Right lobe of liver (tissue), 6 donors: ENCODE measurements around the gene NFATC1. TPM values are rescaled to one million over a fixed set of nuclear protein-coding genes. Genes with fewer than 3 reads are reported as not detected.

Experiments
- ATAC-seq, 4 donors: fragments of 200-7000 bp; cut with Tn5 transposase; one replicate each; pipeline ENCODE4 v1.9.1; 2020; ENCODE audit warnings: mild to moderate bottlenecking in 4 of 4, moderate library complexity in 4 of 4
- DNase-seq, 3 donors: peaks; one replicate each; pipeline ENCODE4 v3.0.0-alpha.2; 2020
- H3K27ac ChIP-seq, 3 donors: fragments of 200-600 bp; one replicate each; pipeline ENCODE4 v1.8.0; 2022
- H3K27me3 ChIP-seq, 2 donors: fragments of 200-600 bp; one replicate each; pipeline ENCODE4 v1.8.0; 2022
- H3K36me3 ChIP-seq, 4 donors: fragments of 200-600 bp; sonication (generic) in 1 of 4; one replicate each; pipeline versions ENCODE4 v1.5.1 to v1.8.0; 2017 to 2022; ENCODE audit warnings: control low read depth in 1 of 4
- H3K4me1 ChIP-seq, 4 donors: fragments of 200-600 bp; sonication (generic) in 1 of 4; one replicate each; pipeline versions ENCODE4 v1.5.1 to v1.8.0; 2017 to 2022; ENCODE audit warnings: control low read depth in 1 of 4
- H3K4me3 ChIP-seq, 3 donors: fragments of 200-600 bp; one replicate each; pipeline ENCODE4 v1.8.0; 2022
- H3K9me3 ChIP-seq, 4 donors: fragments of 200-600 bp; sonication (generic) in 1 of 4; one replicate each; pipeline versions ENCODE4 v1.5.1 to v1.8.0; 2017 to 2022; ENCODE audit warnings: control low read depth in 1 of 4
- CTCF ChIP-seq, 4 donors: fragments of 200-600 bp in 3 of 4; fragments of 450-650 bp in 1 of 4; IDR thresholded peaks; one replicate each; pipeline versions ENCODE4 v1.5.1 to v1.8.0; 2016 to 2022; ENCODE audit warnings: antibody characterized with exemption in 4 of 4, mild to moderate bottlenecking in 2 of 4
- POLR2A ChIP-seq: fragments of 450-650 bp; IDR thresholded peaks from one replicate; pipeline ENCODE4 v1.6.1; 2017; ENCODE audit warnings: antibody characterized with exemption, mild to moderate bottlenecking
- WGBS: methylation state at CpG from one replicate; pipeline ENCODE4 v1.1.6; 2018; ENCODE audit warnings: low coverage, low lambda C conversion rate; ENCODE audit not compliant: insufficient coverage; ENCODE audit errors: missing lambda C conversion rate; 5-methylcytosine and 5-hydroxymethylcytosine counted together
- intact Hi-C, 2 donors: fragments of 100-400 bp; cut with DNase I; formaldehyde crosslinking; loops; one replicate each; pipeline versions ENCODE4 v1.11.2 to v1.14.1; 2022
- total RNA-seq, 6 experiments: library from RNA; depleted of rRNA in 2 of 6; stranded (reverse); fragments of >200 nt in 2 of 6; fragmentation: NEBNext Ultra II Directional in 3 of 6; extraction: Animal tissue kit (Norgen Biotek cat#: 25700) in 3 of 6; gene quantifications; one replicate each; pipeline versions ENCODE4 v1.1.0 to v1.2.4, GENCODE V29; 2016 to 2023
- donor health status: DM: no; HTN: yes; CAD: no.
- donor health status: DM: no; HTN: no; CAD: no.
- donor health status: DM: no; HTN: no; CAD: no.
- donor health status: DM: no; HTN: yes; CAD: no.
- donor health status: DM: no; HTN: yes; CAD: no.

Gene NFATC1
- total RNA-seq, 6 experiments from 2014 or later, result 1.00 to 4.3 (median 2.9) TPM

GRCh38 chr18:79360933-79361332 is 34.8 kb upstream of the NFATC1 start:
- H3K4me3 ChIP-seq, result no peak overlapping the region
- H3K27ac ChIP-seq, result no peak overlapping the region
- ATAC-seq (no peak), DNase-seq (no peak)
- H3K4me1 ChIP-seq, result no peaks in the 10 kb centered on the region
- H3K36me3 ChIP-seq, result peaks cover 0 to 10% (median 5%) of the 10 kb centered on the region in 4 donors
- TF ChIP-seq CTCF (IDR thresholded peaks at IDR 0.05), result no peak
- TF ChIP-seq POLR2A, result no peak
- H3K9me3 ChIP-seq, result no peaks in the 10 kb centered on the region
- no peaks in the 10 kb centered on the region for H3K27me3 ChIP-seq
- WGBS, result 92% methylated on average over 10 of the region's 12 CpGs
- intact Hi-C loops, result no loop called here

GRCh38 chr18:79361766-79362522 is 33.8 kb upstream of the NFATC1 start:
- Histone ChIP-seq H3K27me3 (no peaks in the 10 kb centered on the region), H3K27ac (no peak overlapping the region), H3K9me3 (no peaks in the 10 kb centered on the region), H3K4me3 (no peak overlapping the region), H3K36me3 (peaks cover 0 to 10% (median 5%) of the 10 kb centered on the region in 4 donors), H3K4me1 (no peaks in the 10 kb centered on the region)
- TF ChIP-seq CTCF (IDR thresholded peaks at IDR 0.05) (no peak), POLR2A (no peak)
- WGBS, result 84% methylated on average over 12 of the region's 20 CpGs
- ATAC-seq, result no peak
- no peak for DNase-seq
- intact Hi-C loops, result no loop called here

- Histone ChIP-seq H3K4me3 (no peak overlapping the region), H3K4me1 (no peaks in the 10 kb centered on the region), H3K27me3 (no peaks in the 10 kb centered on the region), H3K36me3 (peaks cover 0 to 3% (median under 1%) of the 10 kb centered on the region in 4 donors), H3K27ac (no peak overlapping the region), H3K9me3 (no peaks in the 10 kb centered on the region)
- no peak for TF ChIP-seq CTCF (IDR thresholded peaks at IDR 0.05)
- no peak for TF ChIP-seq POLR2A
- ATAC-seq, result no peak
- no peak for DNase-seq
- intact Hi-C loops, result no loop called here
- 96% methylated on average over 13 of the region's 13 CpGs for WGBS
These were observed 30.0 kb upstream of the NFATC1 start for GRCh38 chr18:79365701-79366100.

GRCh38 chr18:79366177-79367094 is 29.3 kb upstream of the NFATC1 start:
- TF ChIP-seq CTCF (IDR thresholded peaks at IDR 0.05) (no peak), POLR2A (no peak)
- no peak for ATAC-seq
- no peaks in the 10 kb centered on the region for H3K9me3 ChIP-seq
- H3K27me3 ChIP-seq, result no peaks in the 10 kb centered on the region
- 81% methylated on average over 16 of the region's 29 CpGs for WGBS
- H3K27ac ChIP-seq, result no peak overlapping the region
- intact Hi-C loops, result no loop called here
- DNase-seq, result no peak
- H3K4me3 ChIP-seq, result no peak overlapping the region
- no peaks in the 10 kb centered on the region for H3K36me3 ChIP-seq
- no peaks in the 10 kb centered on the region for H3K4me1 ChIP-seq
